Body of pancreas (tissue), 4 donors: Measurements from ENCODE around the gene SLC9A8.

Experiments used
- CTCF ChIP-seq, 7 experiments: fragments of 450-650 bp in 4 of 7; fragments of 200-600 bp in 3 of 7; sonication (generic) in 3 of 7; IDR thresholded peaks; one replicate each; pipeline ENCODE4 v1.5.1; 2016 to 2019; ENCODE audit warnings: antibody characterized with exemption in 7 of 7
- POLR2A ChIP-seq, 3 donors: fragments of 450-650 bp; IDR thresholded peaks; one replicate each; pipeline ENCODE4 v1.6.1; 2016; ENCODE audit warnings: antibody characterized with exemption in 3 of 3, mild to moderate bottlenecking in 2 of 3

- TF ChIP-seq POLR2A (IDR thresholded peaks at IDR 0.05) (no peak), CTCF (IDR thresholded peaks at IDR 0.05) (no peak)
Observed at GRCh38 chr20:49804364-49804763, 8.3 kb upstream of the SLC9A8 start.
